ENCODE measurements around the gene RHOBTB1.

DNA sequence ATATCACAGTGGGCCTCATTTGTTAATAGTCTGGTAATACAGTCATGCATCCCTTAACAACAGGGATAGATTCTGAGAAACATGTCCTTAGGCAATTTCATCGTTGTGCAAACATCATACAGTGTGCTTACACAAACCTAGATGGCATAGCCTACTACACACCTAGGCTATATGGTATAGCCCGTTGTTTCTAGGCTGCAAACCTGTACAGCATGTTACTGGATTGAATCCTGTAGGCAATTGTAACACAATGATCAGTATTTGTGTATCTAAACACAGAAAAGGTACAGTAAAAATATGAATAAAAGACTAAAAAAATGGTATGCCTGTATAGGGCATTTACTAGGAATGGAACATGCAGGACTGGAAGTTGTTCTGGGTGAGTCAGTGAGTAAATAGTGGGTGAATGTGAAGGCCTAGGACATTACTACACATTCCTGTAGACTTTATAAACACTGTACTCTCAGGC, 12.0 kb upstream of the RHOBTB1 start:
- no peak for TF ChIP-seq POLR2A (IDR thresholded peaks at IDR 0.05)
- TF ChIP-seq, protein P1, sequence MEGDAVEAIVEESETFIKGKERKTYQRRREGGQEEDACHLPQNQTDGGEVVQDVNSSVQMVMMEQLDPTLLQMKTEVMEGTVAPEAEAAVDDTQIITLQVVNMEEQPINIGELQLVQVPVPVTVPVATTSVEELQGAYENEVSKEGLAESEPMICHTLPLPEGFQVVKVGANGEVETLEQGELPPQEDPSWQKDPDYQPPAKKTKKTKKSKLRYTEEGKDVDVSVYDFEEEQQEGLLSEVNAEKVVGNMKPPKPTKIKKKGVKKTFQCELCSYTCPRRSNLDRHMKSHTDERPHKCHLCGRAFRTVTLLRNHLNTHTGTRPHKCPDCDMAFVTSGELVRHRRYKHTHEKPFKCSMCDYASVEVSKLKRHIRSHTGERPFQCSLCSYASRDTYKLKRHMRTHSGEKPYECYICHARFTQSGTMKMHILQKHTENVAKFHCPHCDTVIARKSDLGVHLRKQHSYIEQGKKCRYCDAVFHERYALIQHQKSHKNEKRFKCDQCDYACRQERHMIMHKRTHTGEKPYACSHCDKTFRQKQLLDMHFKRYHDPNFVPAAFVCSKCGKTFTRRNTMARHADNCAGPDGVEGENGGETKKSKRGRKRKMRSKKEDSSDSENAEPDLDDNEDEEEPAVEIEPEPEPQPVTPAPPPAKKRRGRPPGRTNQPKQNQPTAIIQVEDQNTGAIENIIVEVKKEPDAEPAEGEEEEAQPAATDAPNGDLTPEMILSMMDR (IDR thresholded peaks at IDR 0.05), result no peak
